B cell (primary cell): ENCODE results near the gene RC3H1.

Experiments used
- EZH2 ChIP-seq: IDR thresholded peaks from 2 replicates; pipeline ENCODE4 v1.6.1; 2012; ENCODE audit warnings: borderline replicate concordance, low read depth, mild to moderate bottlenecking, moderate library complexity, low read length; ENCODE audit not compliant: insufficient read depth, poor library complexity, severe bottlenecking
- TF ChIP-seq, protein P1 (sequence below): fragments of 200-600 bp; IDR thresholded peaks from one replicate; pipeline ENCODE4 v1.8.0; 2022; ENCODE audit warnings: antibody characterized with exemption, mild to moderate bottlenecking

- TF ChIP-seq, protein P1, sequence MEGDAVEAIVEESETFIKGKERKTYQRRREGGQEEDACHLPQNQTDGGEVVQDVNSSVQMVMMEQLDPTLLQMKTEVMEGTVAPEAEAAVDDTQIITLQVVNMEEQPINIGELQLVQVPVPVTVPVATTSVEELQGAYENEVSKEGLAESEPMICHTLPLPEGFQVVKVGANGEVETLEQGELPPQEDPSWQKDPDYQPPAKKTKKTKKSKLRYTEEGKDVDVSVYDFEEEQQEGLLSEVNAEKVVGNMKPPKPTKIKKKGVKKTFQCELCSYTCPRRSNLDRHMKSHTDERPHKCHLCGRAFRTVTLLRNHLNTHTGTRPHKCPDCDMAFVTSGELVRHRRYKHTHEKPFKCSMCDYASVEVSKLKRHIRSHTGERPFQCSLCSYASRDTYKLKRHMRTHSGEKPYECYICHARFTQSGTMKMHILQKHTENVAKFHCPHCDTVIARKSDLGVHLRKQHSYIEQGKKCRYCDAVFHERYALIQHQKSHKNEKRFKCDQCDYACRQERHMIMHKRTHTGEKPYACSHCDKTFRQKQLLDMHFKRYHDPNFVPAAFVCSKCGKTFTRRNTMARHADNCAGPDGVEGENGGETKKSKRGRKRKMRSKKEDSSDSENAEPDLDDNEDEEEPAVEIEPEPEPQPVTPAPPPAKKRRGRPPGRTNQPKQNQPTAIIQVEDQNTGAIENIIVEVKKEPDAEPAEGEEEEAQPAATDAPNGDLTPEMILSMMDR, result no peak
- no peak for TF ChIP-seq EZH2
These were observed 26.7 kb downstream of the RC3H1 start for GRCh38 chr1:173995475-173995874.
